ENCODE measurements around the gene ATP9B. TPM values are rescaled to one million over a fixed set of nuclear protein-coding genes. Genes with fewer than 3 reads are reported as not detected.

Gene ATP9B
- total RNA-seq, 1 donor from 2014 or later, result 37.3 TPM

DNA sequence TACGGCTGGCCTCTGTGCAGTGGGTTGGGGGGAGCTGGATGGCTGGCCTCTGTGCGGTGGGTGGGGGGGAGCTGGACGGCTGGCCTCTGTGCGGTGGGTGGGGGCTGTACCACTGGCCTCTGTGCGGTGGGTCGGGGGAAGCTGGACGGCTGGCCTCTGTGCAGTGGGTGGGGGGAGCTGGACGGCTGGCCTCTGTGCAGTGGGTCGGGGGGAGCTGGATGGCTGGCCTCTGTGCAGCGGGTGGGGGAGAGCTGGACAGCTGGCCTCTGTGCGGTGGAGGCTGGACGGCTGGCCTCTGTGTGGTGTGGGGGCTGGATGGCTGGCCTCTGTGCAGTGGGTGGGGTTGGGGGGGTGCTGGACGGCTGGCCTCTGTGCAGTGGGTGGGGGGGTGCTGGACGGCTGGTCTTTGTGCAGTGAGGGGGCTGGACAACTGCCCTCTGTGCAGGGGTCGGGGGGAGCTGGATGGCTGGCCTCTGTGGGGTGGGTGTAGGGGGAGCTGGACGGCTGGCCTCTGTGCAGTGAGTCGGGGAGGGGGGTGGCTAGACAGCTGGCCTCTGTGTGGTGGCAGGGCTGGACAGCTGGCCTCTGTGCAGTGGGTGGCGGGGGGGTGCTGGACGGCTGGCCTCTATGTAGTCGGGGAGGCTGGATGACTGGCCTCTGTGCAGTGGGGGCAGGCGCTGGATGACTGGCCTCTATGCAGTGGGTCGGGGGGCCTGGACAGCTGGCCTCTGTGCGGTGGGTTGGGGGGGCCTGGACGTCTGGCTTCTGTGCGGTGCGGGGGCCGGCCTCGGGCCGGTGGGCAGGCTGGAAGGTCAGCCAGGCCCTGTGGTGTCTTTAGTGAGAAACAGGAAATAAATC is 358.4 kb downstream of the ATP9B start:
- DNase-seq (ENCODE audit: low spot score), result no peak
- H3K27ac Mint-ChIP-seq (ENCODE audit: unreplicated experiment), result no peak overlapping the region

More for the DNA sequence above, 358.4 kb downstream of the ATP9B start:
- Mint-ChIP-seq H3K9me3 (ENCODE audit: unreplicated experiment) (no peaks in the 10 kb centered on the region), H3K36me3 (ENCODE audit: low read depth, unreplicated experiment) (peaks cover 20% of the 10 kb centered on the region), H3K27me3 (ENCODE audit: unreplicated experiment) (peaks cover 9% of the 10 kb centered on the region), H3K4me3 (ENCODE audit: unreplicated experiment) (no peak overlapping the region), H3K4me1 (ENCODE audit: unreplicated experiment) (peaks cover 14% of the 10 kb centered on the region)
- TF ChIP-seq, protein P1, sequence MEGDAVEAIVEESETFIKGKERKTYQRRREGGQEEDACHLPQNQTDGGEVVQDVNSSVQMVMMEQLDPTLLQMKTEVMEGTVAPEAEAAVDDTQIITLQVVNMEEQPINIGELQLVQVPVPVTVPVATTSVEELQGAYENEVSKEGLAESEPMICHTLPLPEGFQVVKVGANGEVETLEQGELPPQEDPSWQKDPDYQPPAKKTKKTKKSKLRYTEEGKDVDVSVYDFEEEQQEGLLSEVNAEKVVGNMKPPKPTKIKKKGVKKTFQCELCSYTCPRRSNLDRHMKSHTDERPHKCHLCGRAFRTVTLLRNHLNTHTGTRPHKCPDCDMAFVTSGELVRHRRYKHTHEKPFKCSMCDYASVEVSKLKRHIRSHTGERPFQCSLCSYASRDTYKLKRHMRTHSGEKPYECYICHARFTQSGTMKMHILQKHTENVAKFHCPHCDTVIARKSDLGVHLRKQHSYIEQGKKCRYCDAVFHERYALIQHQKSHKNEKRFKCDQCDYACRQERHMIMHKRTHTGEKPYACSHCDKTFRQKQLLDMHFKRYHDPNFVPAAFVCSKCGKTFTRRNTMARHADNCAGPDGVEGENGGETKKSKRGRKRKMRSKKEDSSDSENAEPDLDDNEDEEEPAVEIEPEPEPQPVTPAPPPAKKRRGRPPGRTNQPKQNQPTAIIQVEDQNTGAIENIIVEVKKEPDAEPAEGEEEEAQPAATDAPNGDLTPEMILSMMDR (IDR thresholded peaks at IDR 0.05; ENCODE audit: unreplicated experiment), result no peak

Other genes with a start within 250 kb of the ATP9B start
- gene SALL3, start 89.6 kb upstream of the ATP9B start, total RNA-seq (ENCODE audit: unreplicated experiment), result 2.5 TPM

All from endothelial cell (in vitro differentiated cells).